GM12865 (cell line): ENCODE results near the gene GLT1D1.

Source experiments
- DNase-seq: peaks from one replicate; pipeline ENCODE4 v3.0.0; 2010; ENCODE audit warnings: low read depth
- H3K4me3 ChIP-seq: 2 replicates; pipeline ENCODE4 v1.5.1; 2011; ENCODE audit warnings: mild to moderate bottlenecking, low read depth, low read length, control low read depth
- TF ChIP-seq, protein P1 (sequence below): IDR thresholded peaks from 2 replicates; pipeline ENCODE4 v1.5.1; 2011; ENCODE audit warnings: low read length, control low read depth, low read depth, inconsistent platforms; ENCODE audit not compliant: insufficient read depth; ENCODE audit errors: missing control alignments

GLT1D1 gene

GRCh38 chr12:128905003-128905544 is 51.8 kb downstream of the GLT1D1 start:
- H3K4me3 ChIP-seq, result no peak overlapping the region
- TF ChIP-seq, protein P1, sequence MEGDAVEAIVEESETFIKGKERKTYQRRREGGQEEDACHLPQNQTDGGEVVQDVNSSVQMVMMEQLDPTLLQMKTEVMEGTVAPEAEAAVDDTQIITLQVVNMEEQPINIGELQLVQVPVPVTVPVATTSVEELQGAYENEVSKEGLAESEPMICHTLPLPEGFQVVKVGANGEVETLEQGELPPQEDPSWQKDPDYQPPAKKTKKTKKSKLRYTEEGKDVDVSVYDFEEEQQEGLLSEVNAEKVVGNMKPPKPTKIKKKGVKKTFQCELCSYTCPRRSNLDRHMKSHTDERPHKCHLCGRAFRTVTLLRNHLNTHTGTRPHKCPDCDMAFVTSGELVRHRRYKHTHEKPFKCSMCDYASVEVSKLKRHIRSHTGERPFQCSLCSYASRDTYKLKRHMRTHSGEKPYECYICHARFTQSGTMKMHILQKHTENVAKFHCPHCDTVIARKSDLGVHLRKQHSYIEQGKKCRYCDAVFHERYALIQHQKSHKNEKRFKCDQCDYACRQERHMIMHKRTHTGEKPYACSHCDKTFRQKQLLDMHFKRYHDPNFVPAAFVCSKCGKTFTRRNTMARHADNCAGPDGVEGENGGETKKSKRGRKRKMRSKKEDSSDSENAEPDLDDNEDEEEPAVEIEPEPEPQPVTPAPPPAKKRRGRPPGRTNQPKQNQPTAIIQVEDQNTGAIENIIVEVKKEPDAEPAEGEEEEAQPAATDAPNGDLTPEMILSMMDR, result no peak
- DNase-seq, result no peak

GRCh38 chr12:128906485-128907137 is 53.3 kb downstream of the GLT1D1 start:
- no peak for DNase-seq
- no peak overlapping the region for H3K4me3 ChIP-seq
- TF ChIP-seq, protein P1, result no peak

DNA sequence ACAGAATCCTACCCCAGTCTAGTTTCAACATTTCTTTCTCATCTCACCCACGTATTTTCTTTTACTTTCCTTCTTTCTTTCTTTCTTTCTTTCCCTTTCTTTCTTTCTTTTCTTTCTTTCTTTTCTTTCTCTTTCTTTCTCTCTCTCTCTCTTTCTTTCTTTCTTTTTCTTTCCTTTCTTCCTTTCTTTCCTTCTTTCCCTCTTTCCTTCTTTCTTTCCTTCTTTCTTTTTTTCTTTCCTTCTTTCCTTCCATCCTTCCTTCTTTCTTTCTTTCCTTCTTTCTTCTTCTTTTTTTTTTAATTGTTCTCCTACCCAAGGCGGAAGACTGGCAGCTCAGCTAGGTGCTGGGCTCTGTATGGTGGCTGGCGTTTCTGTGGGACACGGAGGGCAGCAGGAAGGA is 55.0 kb downstream of the GLT1D1 start:
- DNase-seq, result no peak
- TF ChIP-seq, protein P1, result no peak

DNA sequence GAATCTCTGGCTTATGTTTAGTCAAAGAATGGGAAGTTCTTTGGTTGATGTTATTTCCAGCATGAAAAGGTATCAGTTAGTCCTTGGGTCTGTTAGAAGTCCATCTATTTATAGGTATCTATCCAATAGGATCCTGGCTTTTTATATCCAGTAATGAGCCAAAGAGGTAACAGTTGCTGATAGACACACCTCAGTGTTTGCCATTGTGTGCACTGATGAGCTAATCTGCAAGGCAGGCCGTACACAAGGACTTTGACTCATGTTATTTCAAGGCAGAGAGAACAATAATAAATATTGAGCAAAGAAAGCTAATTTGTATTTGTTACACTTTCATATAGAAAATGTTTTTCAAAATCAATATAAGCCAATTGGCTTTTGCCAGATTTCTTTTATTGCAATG is 56.4 kb downstream of the GLT1D1 start:
- H3K4me3 ChIP-seq, result no peak overlapping the region
- DNase-seq, result no peak
- TF ChIP-seq, protein P1, result no peak

More for the DNA sequence above, 55.0 kb downstream of the GLT1D1 start:
- no peak overlapping the region for H3K4me3 ChIP-seq

DNA sequence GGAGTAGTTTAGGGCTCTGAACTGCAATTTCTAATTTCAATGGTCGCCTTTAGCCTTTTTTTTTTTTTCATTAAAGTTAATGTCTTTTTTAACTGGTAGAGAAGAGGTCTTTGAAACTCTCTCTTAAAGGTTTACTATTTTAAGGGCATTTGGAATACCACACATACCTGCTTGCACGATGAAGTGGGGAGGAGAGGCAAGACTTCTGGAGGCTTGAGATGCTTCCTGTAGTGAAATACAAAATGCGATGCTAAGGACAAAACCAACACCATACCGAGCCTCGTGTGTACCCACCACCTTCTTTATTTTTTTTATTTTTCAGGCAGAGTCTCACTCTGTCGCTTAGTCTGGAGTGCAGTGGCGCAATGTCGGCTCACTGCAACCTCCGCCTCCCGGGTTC is 57.4 kb downstream of the GLT1D1 start:
- TF ChIP-seq, protein P1, result no peak
- no peak for DNase-seq
- no peak overlapping the region for H3K4me3 ChIP-seq

DNA sequence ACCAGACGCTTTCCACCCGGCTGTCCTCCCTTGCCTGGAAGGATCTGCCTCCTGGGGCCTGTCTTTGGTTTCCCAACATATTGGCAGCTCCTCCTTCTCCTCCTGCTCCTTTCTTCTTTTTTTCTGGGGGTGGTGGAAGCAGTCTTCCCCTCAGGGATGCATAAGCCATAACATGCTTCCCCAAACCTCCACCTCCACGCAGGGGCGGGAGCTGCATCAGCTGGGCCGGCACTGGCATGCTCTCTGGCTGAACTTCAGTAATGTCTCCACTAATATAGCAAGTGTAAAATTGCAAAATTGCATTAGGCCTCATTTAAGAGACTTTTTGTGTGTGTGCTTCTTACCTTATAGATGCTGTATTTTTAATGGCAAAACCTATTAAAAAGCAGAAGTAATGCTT is 58.6 kb downstream of the GLT1D1 start:
- TF ChIP-seq, protein P1, result no peak
- DNase-seq, result no peak
- H3K4me3 ChIP-seq, result no peak overlapping the region
